Measurements from ENCODE around the gene DENND2D.

Gene DENND2D

GRCh38 chr1:111142356-111142975 is 58.0 kb downstream of the DENND2D start:
- no peak overlapping the region for H3K27ac ChIP-seq
- DNase-seq (ENCODE audit: low read depth, low spot score): no peak

- H3K27ac ChIP-seq: no peak overlapping the region
- DNase-seq (ENCODE audit: low read depth, low spot score): peak; percentile 6
These were observed 58.9 kb downstream of the DENND2D start for GRCh38 chr1:111141245-111142220.

GRCh38 chr1:111140680-111140967 is 59.8 kb downstream of the DENND2D start:
- H3K27ac ChIP-seq: peak overlapping the region; percentile 81
- peak; percentile 8 for DNase-seq (ENCODE audit: low read depth, low spot score)

GRCh38 chr1:111139956-111140679 is 60.3 kb downstream of the DENND2D start, which contains the start of the genes CEPT1 and DRAM2:
Gene CEPT1, plus strand, starts transcription at chr1:111140223. Its CDS starts 7,492 bp downstream, at chr1:111147715.
Gene DRAM2, minus strand, starts transcription at chr1:111140093. Its CDS starts 8,539 bp downstream, at chr1:111131554.
- peak within 1 kb of the TSS; percentile 81 for H3K27ac ChIP-seq
- DNase-seq (ENCODE audit: low read depth, low spot score): peak; percentile 83

GRCh38 chr1:111139324-111139955 is 61.0 kb downstream of the DENND2D start:
- H3K27ac ChIP-seq: peak overlapping the region; percentile 81

More at GRCh38 chr1:111139324-111139955, 61.0 kb downstream of the DENND2D start:
- DNase-seq (ENCODE audit: low read depth, low spot score): no peak

Measured in epithelial cell of prostate (primary cell).